DOHH2 (cell line): ENCODE results near the gene NOS3.

Experiments used
- H3F3A ChIP-seq: fragments of 200-600 bp; sonication (generic), shearing (Covaris generic); 2 replicates; pipeline ENCODE4 v1.6.0; 2016; ENCODE audit warnings: antibody characterized with exemption, mild to moderate bottlenecking; ENCODE audit not compliant: control insufficient read depth, insufficient read depth
- H3K27ac ChIP-seq: fragments of 200-600 bp; sonication (generic); 2 replicates; pipeline ENCODE4 v1.5.1; 2014; ENCODE audit warnings: low read depth, mild to moderate bottlenecking, low read length, moderate library complexity
- H3K27me3 ChIP-seq: fragments of 200-600 bp; sonication (generic); 2 replicates; pipeline ENCODE4 v1.6.1; 2014; ENCODE audit warnings: mild to moderate bottlenecking, low read length, mixed read lengths; ENCODE audit not compliant: control insufficient read depth
- H3K36me3 ChIP-seq: fragments of 200-600 bp; sonication (generic); 2 replicates; pipeline ENCODE4 v1.6.1; 2014; ENCODE audit warnings: mild to moderate bottlenecking, low read length, moderate library complexity, mixed read lengths; ENCODE audit not compliant: control insufficient read depth
- H3K4me1 ChIP-seq: fragments of 200-600 bp; sonication (generic); 2 replicates; pipeline ENCODE4 v1.6.1; 2014; ENCODE audit warnings: mild to moderate bottlenecking, low read length, mixed read lengths; ENCODE audit not compliant: control insufficient read depth
- H3K4me2 ChIP-seq: fragments of 200-600 bp; sonication (generic); 2 replicates; pipeline ENCODE4 v1.6.0; 2014; ENCODE audit warnings: mild to moderate bottlenecking, low read length, moderate library complexity
- H3K4me3 ChIP-seq: fragments of 200-600 bp; sonication (generic); 2 replicates; pipeline ENCODE4 v1.5.1; 2014; ENCODE audit warnings: mild to moderate bottlenecking, low read length, mixed read lengths
- H3K79me2 ChIP-seq: fragments of 200-600 bp; sonication (generic); 2 replicates; pipeline ENCODE4 v1.6.1; 2014; ENCODE audit warnings: mild to moderate bottlenecking, low read length, mixed read lengths; ENCODE audit not compliant: control insufficient read depth
- H3K9me2 ChIP-seq: fragments of 200-600 bp; sonication (generic); replicated peaks from 2 replicates; pipeline ENCODE4 v1.6.1; 2014; ENCODE audit warnings: mild to moderate bottlenecking, low read length, mixed read lengths; ENCODE audit not compliant: control insufficient read depth
- H3K9me3 ChIP-seq: fragments of 200-600 bp; sonication (generic); 2 replicates; pipeline ENCODE4 v1.6.1; 2014; ENCODE audit warnings: antibody characterized with exemption, low read length, mixed read lengths; ENCODE audit not compliant: control insufficient read depth, insufficient read depth
- H4K20me1 ChIP-seq: fragments of 200-600 bp; sonication (generic); 2 replicates; pipeline ENCODE4 v1.6.0; 2014; ENCODE audit warnings: low read depth, mild to moderate bottlenecking, antibody characterized with exemption, low read length, moderate library complexity; ENCODE audit not compliant: control insufficient read depth, insufficient read depth
- EZH2phosphoT487 ChIP-seq: fragments of 200-600 bp; sonication (generic); IDR thresholded peaks from 2 replicates; pipeline ENCODE4 v1.6.1; 2017; ENCODE audit warnings: borderline replicate concordance, mild to moderate bottlenecking, antibody characterized with exemption, low read length, moderate library complexity, mixed read lengths
- TF ChIP-seq, protein P1 (sequence below): fragments of 200-600 bp; sonication (generic); IDR thresholded peaks from one replicate; pipeline ENCODE4 v1.5.1; 2014; ENCODE audit warnings: antibody characterized with exemption, mild to moderate bottlenecking, low read depth, low read length; ENCODE audit not compliant: poor library complexity, severe bottlenecking

The NOS3 gene

DNA sequence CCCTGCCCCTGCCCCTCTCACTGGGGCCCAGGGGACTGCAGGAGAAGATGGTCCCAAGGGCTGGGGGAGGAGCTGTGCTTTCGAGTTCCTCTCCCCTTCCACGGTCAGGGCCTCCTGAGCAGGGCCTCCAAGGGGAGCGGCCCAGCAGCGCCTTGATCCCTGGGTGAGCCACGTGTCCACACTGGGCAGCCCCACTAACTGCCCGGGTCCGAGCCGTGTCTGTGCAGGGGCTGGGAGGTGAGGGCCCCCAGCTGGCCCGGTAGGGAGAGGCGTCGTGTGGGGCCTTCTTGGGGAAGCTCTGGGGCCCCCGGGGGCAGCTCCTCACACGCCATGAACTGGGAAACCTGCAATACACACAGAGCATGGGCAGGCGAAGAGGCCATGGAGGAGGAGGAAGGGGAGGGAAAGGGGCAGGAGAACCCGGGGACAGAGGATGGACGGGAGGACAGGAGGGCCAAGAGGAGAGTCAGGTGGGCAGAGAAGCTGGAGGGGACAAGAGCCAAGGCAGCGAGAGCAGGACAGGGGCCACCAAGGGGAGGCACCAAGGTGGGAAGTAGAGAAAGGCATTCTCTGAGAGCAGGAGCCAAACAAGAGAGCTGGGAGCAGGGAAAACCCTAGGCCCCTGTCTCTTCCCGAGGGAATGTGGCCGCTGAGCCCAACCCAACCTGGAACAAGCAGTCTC lies 45.5 kb upstream of the NOS3 start:
- H3K27ac ChIP-seq: no peak overlapping the region

DNA sequence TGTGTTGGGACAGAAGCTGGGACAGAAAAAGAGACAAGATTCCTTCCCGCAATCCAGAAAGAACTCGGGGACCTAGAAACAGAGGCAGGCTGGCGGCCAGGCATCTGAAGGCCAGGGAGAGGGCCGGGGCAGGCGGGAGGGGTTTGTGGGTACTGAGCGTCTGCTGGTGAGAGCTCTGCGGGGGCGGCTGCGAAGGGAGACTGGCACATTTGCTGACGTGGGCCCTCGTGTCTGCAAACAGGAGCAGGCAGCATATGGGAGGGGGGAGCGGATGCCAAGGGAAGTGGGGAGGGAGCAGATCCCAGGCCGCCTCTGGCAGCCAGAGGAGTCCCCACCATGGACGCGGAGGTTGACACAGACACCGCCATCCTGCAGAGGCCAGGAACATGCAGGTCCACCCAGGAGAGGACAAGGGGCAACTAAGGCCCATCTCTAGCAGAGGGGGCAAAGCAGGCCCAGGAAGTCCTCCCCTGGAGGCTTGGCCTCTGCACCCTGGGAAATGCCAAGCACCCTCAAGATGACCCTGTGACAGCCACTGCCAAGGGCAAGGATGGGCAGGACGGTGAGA lies 44.9 kb upstream of the NOS3 start:
- Histone ChIP-seq H4K20me1 (no peaks in the 10 kb centered on the region), H3K4me2 (no peak overlapping the region), H3F3A (no peaks in the 10 kb centered on the region), H3K9me2 (no peaks in the 10 kb centered on the region), H3K27ac (no peak overlapping the region), H3K36me3 (no peaks in the 10 kb centered on the region), H3K4me1 (no peaks in the 10 kb centered on the region; the same call in 1 of the 2 replicates), H3K79me2 (no peaks in the 10 kb centered on the region), H3K9me3 (no peaks in the 10 kb centered on the region), H3K4me3 (no peak overlapping the region), H3K27me3 (peaks cover 3% of the 10 kb centered on the region; the same call in 1 of the 2 replicates)
- TF ChIP-seq EZH2phosphoT487: no peak
- TF ChIP-seq, protein P1, sequence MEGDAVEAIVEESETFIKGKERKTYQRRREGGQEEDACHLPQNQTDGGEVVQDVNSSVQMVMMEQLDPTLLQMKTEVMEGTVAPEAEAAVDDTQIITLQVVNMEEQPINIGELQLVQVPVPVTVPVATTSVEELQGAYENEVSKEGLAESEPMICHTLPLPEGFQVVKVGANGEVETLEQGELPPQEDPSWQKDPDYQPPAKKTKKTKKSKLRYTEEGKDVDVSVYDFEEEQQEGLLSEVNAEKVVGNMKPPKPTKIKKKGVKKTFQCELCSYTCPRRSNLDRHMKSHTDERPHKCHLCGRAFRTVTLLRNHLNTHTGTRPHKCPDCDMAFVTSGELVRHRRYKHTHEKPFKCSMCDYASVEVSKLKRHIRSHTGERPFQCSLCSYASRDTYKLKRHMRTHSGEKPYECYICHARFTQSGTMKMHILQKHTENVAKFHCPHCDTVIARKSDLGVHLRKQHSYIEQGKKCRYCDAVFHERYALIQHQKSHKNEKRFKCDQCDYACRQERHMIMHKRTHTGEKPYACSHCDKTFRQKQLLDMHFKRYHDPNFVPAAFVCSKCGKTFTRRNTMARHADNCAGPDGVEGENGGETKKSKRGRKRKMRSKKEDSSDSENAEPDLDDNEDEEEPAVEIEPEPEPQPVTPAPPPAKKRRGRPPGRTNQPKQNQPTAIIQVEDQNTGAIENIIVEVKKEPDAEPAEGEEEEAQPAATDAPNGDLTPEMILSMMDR: no peak

More for the DNA sequence above, 45.5 kb upstream of the NOS3 start:
- no peaks in the 10 kb centered on the region for H3K79me2 ChIP-seq
- TF ChIP-seq EZH2phosphoT487: no peak
- TF ChIP-seq, protein P1: no peak
- no peaks in the 10 kb centered on the region for H4K20me1 ChIP-seq
- no peaks in the 10 kb centered on the region for H3F3A ChIP-seq
- no peak overlapping the region for H3K4me3 ChIP-seq
- peaks cover 3% of the 10 kb centered on the region; the same call in 1 of the 2 replicates for H3K27me3 ChIP-seq
- no peaks in the 10 kb centered on the region for H3K9me3 ChIP-seq
- no peaks in the 10 kb centered on the region for H3K9me2 ChIP-seq
- no peak overlapping the region for H3K4me2 ChIP-seq
- no peaks in the 10 kb centered on the region for H3K36me3 ChIP-seq
- no peaks in the 10 kb centered on the region; the same call in 1 of the 2 replicates for H3K4me1 ChIP-seq

DNA sequence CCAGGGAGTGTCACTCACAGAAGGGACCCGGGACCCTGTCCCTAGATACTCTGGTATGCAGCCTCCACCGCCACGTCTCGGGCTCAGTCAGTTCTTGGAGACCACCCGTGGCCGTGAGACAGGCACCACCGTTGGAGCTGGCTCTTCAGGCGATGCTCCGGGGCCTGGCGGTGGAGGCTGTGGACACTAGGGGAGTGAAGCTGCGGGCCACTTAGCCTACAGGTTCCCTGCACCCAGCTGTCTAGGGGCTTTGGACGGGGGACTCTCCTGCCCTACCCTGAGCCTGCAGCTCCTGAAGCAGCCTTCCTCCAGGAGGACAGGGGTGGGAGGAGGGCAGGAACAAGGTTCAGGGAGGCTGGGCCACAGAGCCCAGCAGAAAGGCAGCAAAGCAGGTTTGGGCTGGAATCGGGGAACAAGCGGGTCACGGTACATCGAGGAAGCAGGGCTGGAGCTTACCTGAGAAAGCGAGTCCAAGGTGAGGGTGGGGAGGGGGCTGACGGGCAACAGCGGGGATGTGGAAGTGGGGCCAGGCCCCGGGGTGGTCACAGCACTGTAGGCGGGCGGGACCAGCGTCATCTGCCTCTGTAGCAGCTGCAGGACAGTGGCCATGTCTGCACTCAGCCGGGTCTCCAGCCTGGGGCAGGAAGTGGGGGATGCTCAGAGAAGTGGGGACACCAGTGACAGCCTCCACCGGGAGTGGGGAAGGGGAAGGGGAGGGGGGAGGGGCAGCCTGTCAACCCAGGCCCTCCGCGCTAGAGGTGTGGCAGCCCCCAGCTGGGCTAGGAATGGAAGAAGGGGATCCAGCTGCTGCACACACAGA lies 44.2 kb upstream of the NOS3 start:
- no peak overlapping the region for H3K4me3 ChIP-seq
- H3K9me2 ChIP-seq: no peaks in the 10 kb centered on the region
- H3K9me3 ChIP-seq: no peaks in the 10 kb centered on the region
- TF ChIP-seq EZH2phosphoT487: no peak
- TF ChIP-seq, protein P1: no peak
- no peaks in the 10 kb centered on the region for H3K36me3 ChIP-seq
- no peaks in the 10 kb centered on the region for H3F3A ChIP-seq
- no peaks in the 10 kb centered on the region for H4K20me1 ChIP-seq
- no peaks in the 10 kb centered on the region for H3K79me2 ChIP-seq
- H3K4me2 ChIP-seq: no peak overlapping the region
- H3K27ac ChIP-seq: no peak overlapping the region
- H3K4me1 ChIP-seq: no peaks in the 10 kb centered on the region; the same call in 1 of the 2 replicates
- peaks cover 3% of the 10 kb centered on the region; the same call in 1 of the 2 replicates for H3K27me3 ChIP-seq
